MG63 (cell line): Measurements from ENCODE around the gene ANKRD52. TPM values are rescaled to one million over a fixed set of nuclear protein-coding genes. Genes with fewer than 3 reads are reported as not detected.
"Not testable (repeated sequence)": the region's sequence is repeated elsewhere in the genome, so short reads cannot be mapped to it uniquely, and the experiment has no call there.

Experiments
- DNase-seq: peaks from one replicate; pipeline ENCODE4 v3.0.0-alpha.2; 2020
- H3K27me3 ChIP-seq: fragments of 250-450 bp; sonication (Bioruptor Pico); 2 replicates; pipeline ENCODE4 v1.5.1; 2020; ENCODE audit warnings: mild to moderate bottlenecking, moderate library complexity
- H3K36me3 ChIP-seq: fragments of 250-450 bp; sonication (Bioruptor Pico); 2 replicates; pipeline ENCODE4 v1.5.1; 2020; ENCODE audit warnings: mild to moderate bottlenecking, moderate library complexity
- H3K4me3 ChIP-seq: fragments of 250-450 bp; sonication (Bioruptor Pico); 2 replicates; pipeline ENCODE4 v1.5.1; 2020; ENCODE audit warnings: mild to moderate bottlenecking, moderate library complexity
- H3K9me3 ChIP-seq: fragments of 250-450 bp; sonication (Bioruptor Pico); 2 replicates; pipeline ENCODE4 v1.5.1; 2020; ENCODE audit warnings: mild to moderate bottlenecking, moderate library complexity
- total RNA-seq: library from RNA; depleted of rRNA; stranded (reverse); fragments of >200 nt; shearing (Covaris generic); gene quantifications from 2 replicates; pipeline ENCODE4 v1.2.3, GENCODE V29; 2014; ENCODE audit warnings: low replicate concordance

The ANKRD52 gene
- total RNA-seq, 1 experiment from 2014 or later, result 18.9 TPM

DNA sequence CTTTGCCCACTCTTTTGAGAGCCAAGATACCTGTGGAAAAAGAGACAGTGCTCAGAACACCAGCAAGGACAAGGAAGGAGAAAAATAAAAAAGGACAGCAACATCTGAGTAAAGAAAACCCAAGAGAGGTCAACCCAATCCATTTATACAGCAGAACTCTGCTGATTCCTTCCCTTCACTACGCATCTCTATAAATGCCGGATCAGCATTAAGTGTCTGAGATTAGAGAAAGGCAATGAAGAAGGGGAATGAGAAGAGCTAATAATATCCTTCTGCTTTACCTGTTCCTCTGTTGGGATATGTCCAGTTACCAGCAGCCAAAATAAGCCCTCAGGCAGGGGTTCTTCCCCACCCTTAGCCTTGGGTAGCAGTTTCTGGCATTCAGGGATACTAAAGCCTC is 24.4 kb upstream of the ANKRD52 start:
- DNase-seq, result no peak
- H3K9me3 ChIP-seq, result no peaks in the 10 kb centered on the region
- H3K36me3 ChIP-seq, result peaks cover 76% of the 10 kb centered on the region
- no peaks in the 10 kb centered on the region for H3K27me3 ChIP-seq
- H3K4me3 ChIP-seq, result no peak overlapping the region

- peaks cover 74% of the 10 kb centered on the region for H3K36me3 ChIP-seq
- H3K4me3 ChIP-seq, result no peak overlapping the region
- no peaks in the 10 kb centered on the region for H3K27me3 ChIP-seq
- DNase-seq, result no peak
- H3K9me3 ChIP-seq, result no peaks in the 10 kb centered on the region
These were observed 23.8 kb upstream of the ANKRD52 start for GRCh38 chr12:56282030-56282429.

GRCh38 chr12:56280849-56281248 is 22.7 kb upstream of the ANKRD52 start:
- Histone ChIP-seq H3K36me3 (peaks cover 70% of the 10 kb centered on the region), H3K27me3 (no peaks in the 10 kb centered on the region), H3K9me3 (no peaks in the 10 kb centered on the region), H3K4me3 (no peak overlapping the region)
- DNase-seq, result no peak

- no peaks in the 10 kb centered on the region for H3K27me3 ChIP-seq
- no peak overlapping the region for H3K4me3 ChIP-seq
- no peak for DNase-seq
- H3K36me3 ChIP-seq, result peaks cover 77% of the 10 kb centered on the region
- no peaks in the 10 kb centered on the region for H3K9me3 ChIP-seq
These were observed 20.7 kb upstream of the ANKRD52 start for GRCh38 chr12:56278905-56279304.

DNA sequence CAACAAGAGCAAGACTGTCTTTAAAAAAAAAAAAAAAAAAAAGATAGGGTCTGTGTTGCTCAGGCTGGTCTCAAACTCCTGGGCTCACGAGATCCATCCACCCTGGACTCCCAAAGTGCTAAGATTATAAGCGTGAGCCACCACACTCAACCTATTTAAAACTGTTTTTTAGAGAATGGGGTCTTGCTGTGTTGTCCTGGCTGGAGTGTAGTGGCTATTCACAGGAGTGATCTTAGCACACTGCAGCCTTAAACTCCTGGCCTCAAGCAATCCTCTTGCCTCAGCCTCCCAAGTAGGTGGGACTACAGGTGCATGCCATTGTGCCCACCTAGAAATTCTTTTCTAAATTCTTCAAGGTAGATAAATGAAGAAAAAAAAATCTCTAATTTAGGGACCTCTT is 16.1 kb upstream of the ANKRD52 start:
- H3K36me3 ChIP-seq, result peaks cover 76% of the 10 kb centered on the region
- no peaks in the 10 kb centered on the region for H3K27me3 ChIP-seq
- no peak for DNase-seq
- H3K4me3 ChIP-seq, result no peak overlapping the region
- H3K9me3 ChIP-seq, result no peaks in the 10 kb centered on the region

GRCh38 chr12:56272468-56272867 is 14.3 kb upstream of the ANKRD52 start:
- H3K27me3 ChIP-seq, H3K4me3 ChIP-seq, DNase-seq, H3K9me3 ChIP-seq: not testable (repeated sequence)
- H3K36me3 ChIP-seq, result peaks cover 60% of the 10 kb centered on the region

DNA sequence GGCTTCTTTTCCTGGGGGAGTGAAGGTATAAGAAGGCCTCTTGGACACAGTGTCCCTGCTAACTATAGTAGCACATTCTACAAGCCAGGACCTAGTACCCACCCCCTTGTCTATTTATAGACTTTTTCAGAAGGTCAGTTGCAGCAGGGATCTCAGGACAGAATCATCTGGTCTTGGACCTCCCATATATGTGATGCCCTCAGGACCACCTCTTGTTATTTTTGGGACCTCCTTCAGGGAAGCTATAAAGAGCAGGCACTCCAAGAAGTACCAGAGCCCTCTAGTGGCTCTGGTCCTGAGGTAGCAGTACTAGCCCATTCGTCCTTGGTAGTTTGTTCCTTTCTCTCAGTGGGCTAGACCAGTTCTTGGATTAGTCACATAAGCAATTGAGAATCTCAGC is 12.8 kb upstream of the ANKRD52 start:
- no peaks in the 10 kb centered on the region for H3K27me3 ChIP-seq
- H3K9me3 ChIP-seq, result no peaks in the 10 kb centered on the region
- H3K4me3 ChIP-seq, result no peak overlapping the region
- DNase-seq, result no peak
- peaks cover 54% of the 10 kb centered on the region for H3K36me3 ChIP-seq

DNA sequence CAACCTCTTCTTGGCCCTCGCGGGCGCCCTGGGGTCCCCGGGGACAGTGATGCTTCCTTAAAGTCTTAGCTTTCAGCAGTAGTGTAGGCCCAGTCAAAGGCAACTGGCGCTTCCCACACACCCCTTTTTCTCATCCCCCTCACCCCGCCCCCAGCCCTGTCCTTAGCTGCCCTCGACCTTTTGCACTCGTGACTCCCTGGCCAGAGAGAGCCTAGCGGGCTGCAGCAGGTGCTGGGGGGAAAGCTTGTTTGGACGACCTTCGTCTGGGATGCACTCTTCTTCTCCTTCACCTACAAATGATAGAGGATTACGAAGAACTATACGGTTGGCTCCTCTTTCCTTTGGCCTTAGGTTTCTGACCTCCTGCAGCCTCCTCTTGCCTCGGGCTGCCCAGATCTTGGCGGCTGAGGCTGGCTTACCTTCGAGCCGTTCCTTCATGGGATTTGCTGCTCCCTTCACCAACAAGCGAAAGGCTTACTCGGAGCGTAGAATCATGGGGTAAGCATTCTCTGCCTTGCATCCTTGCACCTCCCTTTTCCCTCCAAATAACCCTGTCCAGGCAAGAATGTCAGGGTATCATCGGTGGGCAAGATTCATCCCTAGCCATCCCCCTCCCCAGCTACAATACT is 9.4 kb upstream of the ANKRD52 start:
- Histone ChIP-seq H3K36me3 (peaks cover 22% of the 10 kb centered on the region), H3K4me3 (peak overlapping the region; percentile 69), H3K27me3 (no peaks in the 10 kb centered on the region), H3K9me3 (no peaks in the 10 kb centered on the region)
- DNase-seq, result no peak

GRCh38 chr12:56266693-56267442 is 8.7 kb upstream of the ANKRD52 start, which contains the start of gene COQ10A:
Gene COQ10A, plus strand, starts transcription at chr12:56266942. Its CDS starts 177 bp downstream, at chr12:56267119.
- DNase-seq, result peak; percentile 84
- no peaks in the 10 kb centered on the region for H3K27me3 ChIP-seq
- peak within 1 kb of the TSS; percentile 69 for H3K4me3 ChIP-seq
- H3K36me3 ChIP-seq, result peaks cover 17% of the 10 kb centered on the region
- no peaks in the 10 kb centered on the region for H3K9me3 ChIP-seq

- peaks cover 10% of the 10 kb centered on the region for H3K36me3 ChIP-seq
- H3K27me3 ChIP-seq, H3K9me3 ChIP-seq, DNase-seq: not testable (repeated sequence)
- peak overlapping the region; percentile 69 for H3K4me3 ChIP-seq
These were observed 8.0 kb upstream of the ANKRD52 start for GRCh38 chr12:56266068-56266692.

GRCh38 chr12:56262955-56263354 is 4.8 kb upstream of the ANKRD52 start:
- not testable (repeated sequence) for H3K27me3 ChIP-seq, H3K36me3 ChIP-seq, DNase-seq, H3K9me3 ChIP-seq, H3K4me3 ChIP-seq

GRCh38 chr12:56261503-56262232 is 3.5 kb upstream of the ANKRD52 start:
- peak; percentile 87 for DNase-seq
- H3K4me3 ChIP-seq, result no peak overlapping the region
- H3K9me3 ChIP-seq, result no peaks in the 10 kb centered on the region
- H3K27me3 ChIP-seq, result no peaks in the 10 kb centered on the region
- H3K36me3 ChIP-seq, result peaks cover 10% of the 10 kb centered on the region

GRCh38 chr12:56260921-56261320 is 2.7 kb upstream of the ANKRD52 start:
- Histone ChIP-seq H3K36me3 (peaks cover 15% of the 10 kb centered on the region), H3K27me3 (no peaks in the 10 kb centered on the region), H3K9me3 (no peaks in the 10 kb centered on the region), H3K4me3 (no peak overlapping the region)
- DNase-seq, result no peak

DNA sequence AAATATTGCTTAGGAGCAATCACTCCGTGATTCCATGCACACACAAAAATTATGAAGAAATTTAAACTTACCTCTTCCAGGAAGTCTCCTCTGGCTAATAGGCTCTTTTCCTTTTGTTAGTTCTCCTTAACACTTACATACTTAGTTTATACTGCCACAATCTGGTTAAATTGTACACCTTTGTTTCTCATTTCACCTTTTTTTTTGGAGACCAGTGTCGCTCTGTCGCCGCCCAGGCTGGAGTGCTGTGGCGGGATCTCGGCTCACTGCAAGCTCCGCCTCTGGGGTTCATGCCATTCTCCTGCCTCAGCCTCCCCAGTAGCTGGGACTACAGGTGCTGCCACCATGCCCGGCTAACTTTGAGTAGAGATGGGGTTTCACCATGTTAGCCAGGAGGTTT is 2.2 kb upstream of the ANKRD52 start:
- Histone ChIP-seq H3K4me3 (no peak overlapping the region), H3K27me3 (no peaks in the 10 kb centered on the region), H3K36me3 (peaks cover 21% of the 10 kb centered on the region), H3K9me3 (no peaks in the 10 kb centered on the region)
- no peak for DNase-seq

- peak overlapping the region; percentile 72 for H3K4me3 ChIP-seq
- peaks cover 36% of the 10 kb centered on the region for H3K36me3 ChIP-seq
- no peaks in the 10 kb centered on the region for H3K27me3 ChIP-seq
- DNase-seq, result no peak
- no peaks in the 10 kb centered on the region for H3K9me3 ChIP-seq
These were observed 618 bp upstream of the ANKRD52 start for GRCh38 chr12:56258820-56259183.

- DNase-seq, result peak; percentile 53
- Histone ChIP-seq H3K4me3 (peak overlapping the region; percentile 72), H3K36me3 (peaks cover 49% of the 10 kb centered on the region), H3K9me3 (no peaks in the 10 kb centered on the region), H3K27me3 (no peaks in the 10 kb centered on the region)
These were observed 605 bp downstream of the ANKRD52 start for GRCh38 chr12:56257491-56258067.

DNA sequence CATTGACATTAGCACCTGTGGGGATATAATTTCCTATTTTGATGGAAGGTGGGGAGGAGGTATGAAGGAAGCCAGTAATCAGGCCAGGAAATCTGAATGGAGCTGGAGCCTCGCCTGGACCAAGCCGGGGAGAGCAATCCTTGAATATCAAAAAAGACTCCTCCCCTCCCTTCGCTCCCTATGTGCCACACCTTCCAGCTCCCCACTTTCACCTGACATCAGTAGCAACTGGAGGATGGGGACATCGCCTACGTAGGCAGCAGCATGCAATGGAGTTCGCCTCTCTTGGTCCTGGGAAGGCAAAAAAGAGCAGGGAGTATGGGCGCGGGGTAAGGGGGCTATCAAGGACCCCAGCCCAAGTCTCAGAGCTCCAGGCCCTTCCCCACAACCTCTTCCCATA is 1.1 kb downstream of the ANKRD52 start:
- peaks cover 54% of the 10 kb centered on the region for H3K36me3 ChIP-seq
- H3K27me3 ChIP-seq, result no peaks in the 10 kb centered on the region

More for the DNA sequence above, 1.1 kb downstream of the ANKRD52 start:
- no peak for DNase-seq
- peak overlapping the region; percentile 72 for H3K4me3 ChIP-seq
- no peaks in the 10 kb centered on the region for H3K9me3 ChIP-seq
